Stimulated activated CD4-positive, alpha-beta T cell treated with anti-CD3 and anti-CD28 coated beads, Interleukin-15, amount 100 ng/mL, for 48 hours (primary cell): ENCODE data around the gene H1-8.

Experiments used
- DNase-seq, 2 donors: peaks; one replicate each; pipeline ENCODE4 v3.0.0-alpha.2; 2020; ENCODE audit warnings: low read depth in 2 of 2

The H1-8 gene

GRCh38 chr3:129556358-129556695 is 13.4 kb downstream of the H1-8 start:
- no peak for DNase-seq

GRCh38 chr3:129556890-129557547 is 14.0 kb downstream of the H1-8 start:
- DNase-seq: no peak

GRCh38 chr3:129557548-129557894 is 14.5 kb downstream of the H1-8 start:
- DNase-seq: no peak

- DNase-seq: no peak
Measured at GRCh38 chr3:129558081-129558771, 15.3 kb downstream of the H1-8 start.

GRCh38 chr3:129558772-129559564 is 16.0 kb downstream of the H1-8 start:
- DNase-seq: no peak

GRCh38 chr3:129559565-129560079 is 16.6 kb downstream of the H1-8 start:
- DNase-seq: no peak

GRCh38 chr3:129560269-129560787 is 17.4 kb downstream of the H1-8 start:
- DNase-seq: no peak

- no peak for DNase-seq
Measured at GRCh38 chr3:129560911-129561594, 18.1 kb downstream of the H1-8 start.

- no peak for DNase-seq
Measured at GRCh38 chr3:129561619-129562248, 18.8 kb downstream of the H1-8 start.

GRCh38 chr3:129562803-129563202 is 19.8 kb downstream of the H1-8 start:
- DNase-seq: no peak

GRCh38 chr3:129563332-129563731 is 20.4 kb downstream of the H1-8 start:
- no peak for DNase-seq

- no peak for DNase-seq
Measured at GRCh38 chr3:129563850-129564535, 21.0 kb downstream of the H1-8 start.

- no peak for DNase-seq
Measured at GRCh38 chr3:129564981-129565644, 22.1 kb downstream of the H1-8 start.

- DNase-seq: no peak
Measured at GRCh38 chr3:129565902-129566301, 22.9 kb downstream of the H1-8 start.

GRCh38 chr3:129567176-129567705 is 24.3 kb downstream of the H1-8 start:
- no peak for DNase-seq

- DNase-seq: no peak
Measured at GRCh38 chr3:129567939-129568338, 25.0 kb downstream of the H1-8 start.

- DNase-seq: no peak
Measured at GRCh38 chr3:129569856-129570255, 26.9 kb downstream of the H1-8 start.

GRCh38 chr3:129571605-129572547 is 28.9 kb downstream of the H1-8 start:
- DNase-seq: no peak

- no peak for DNase-seq
Measured at GRCh38 chr3:129572603-129573002, 29.6 kb downstream of the H1-8 start.
